ENCODE measurements around the gene TFCP2. TPM values are rescaled to one million over a fixed set of nuclear protein-coding genes. Genes with fewer than 3 reads are reported as not detected.

Gene TFCP2
- total RNA-seq, 4 donors from 2014 or later: 15.0 to 24.2 (median 18.8) TPM

DNA sequence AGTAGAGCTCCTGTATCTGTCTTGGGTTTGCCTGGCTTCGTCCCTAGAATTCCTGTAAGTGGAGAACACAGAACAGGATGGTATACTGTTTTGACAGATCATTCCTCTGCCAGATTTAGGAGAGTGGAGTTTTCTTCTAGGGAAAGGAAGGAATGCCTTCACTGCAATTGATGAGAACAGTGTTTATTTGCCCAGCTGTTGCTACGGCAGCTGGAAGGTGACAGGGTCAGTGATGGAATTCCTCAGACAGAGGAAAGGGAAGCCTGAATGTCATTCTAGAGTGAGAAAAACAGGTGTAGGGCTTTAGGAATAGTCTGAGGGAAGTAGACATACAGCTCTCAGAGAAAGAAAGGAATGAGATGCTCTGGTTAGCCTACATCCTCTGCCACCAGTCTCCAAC is 101.3 kb downstream of the TFCP2 start:
- WGBS: 98% methylated on average over 2 of the region's 2 CpGs
- TF ChIP-seq POLR2AphosphoS5 (IDR thresholded peaks at IDR 0.05) (no peak), EP300 (IDR thresholded peaks at IDR 0.05) (no peak), POLR2A (IDR thresholded peaks at IDR 0.05) (no peak)
- TF ChIP-seq, protein P1, sequence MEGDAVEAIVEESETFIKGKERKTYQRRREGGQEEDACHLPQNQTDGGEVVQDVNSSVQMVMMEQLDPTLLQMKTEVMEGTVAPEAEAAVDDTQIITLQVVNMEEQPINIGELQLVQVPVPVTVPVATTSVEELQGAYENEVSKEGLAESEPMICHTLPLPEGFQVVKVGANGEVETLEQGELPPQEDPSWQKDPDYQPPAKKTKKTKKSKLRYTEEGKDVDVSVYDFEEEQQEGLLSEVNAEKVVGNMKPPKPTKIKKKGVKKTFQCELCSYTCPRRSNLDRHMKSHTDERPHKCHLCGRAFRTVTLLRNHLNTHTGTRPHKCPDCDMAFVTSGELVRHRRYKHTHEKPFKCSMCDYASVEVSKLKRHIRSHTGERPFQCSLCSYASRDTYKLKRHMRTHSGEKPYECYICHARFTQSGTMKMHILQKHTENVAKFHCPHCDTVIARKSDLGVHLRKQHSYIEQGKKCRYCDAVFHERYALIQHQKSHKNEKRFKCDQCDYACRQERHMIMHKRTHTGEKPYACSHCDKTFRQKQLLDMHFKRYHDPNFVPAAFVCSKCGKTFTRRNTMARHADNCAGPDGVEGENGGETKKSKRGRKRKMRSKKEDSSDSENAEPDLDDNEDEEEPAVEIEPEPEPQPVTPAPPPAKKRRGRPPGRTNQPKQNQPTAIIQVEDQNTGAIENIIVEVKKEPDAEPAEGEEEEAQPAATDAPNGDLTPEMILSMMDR (IDR thresholded peaks at IDR 0.05): no peak
- peaks cover 71% of the 10 kb centered on the region for H3K36me3 ChIP-seq

GRCh38 chr12:51070004-51070403 is 102.9 kb downstream of the TFCP2 start:
- Histone ChIP-seq H3K27ac (no peak overlapping the region), H3K27me3 (no peaks in the 10 kb centered on the region), H3K4me1 (no peaks in the 10 kb centered on the region), H3K36me3 (peaks cover 87% of the 10 kb centered on the region), H3K9me3 (no peaks in the 10 kb centered on the region), H3K4me3 (no peak overlapping the region)
- DNase-seq (ENCODE audit: low spot score in 2 of 2): no peak
- TF ChIP-seq POLR2AphosphoS5 (IDR thresholded peaks at IDR 0.05) (no peak), POLR2A (IDR thresholded peaks at IDR 0.05) (no peak), EP300 (IDR thresholded peaks at IDR 0.05) (no peak)
- TF ChIP-seq, protein P1 (IDR thresholded peaks at IDR 0.05): no peak
- 89% methylated on average over 3 of the region's 3 CpGs for WGBS

More for the DNA sequence above, 101.3 kb downstream of the TFCP2 start:
- Histone ChIP-seq H3K27me3 (no peaks in the 10 kb centered on the region), H3K4me3 (no peak overlapping the region), H3K27ac (no peak overlapping the region), H3K9me3 (no peaks in the 10 kb centered on the region), H3K4me1 (no peaks in the 10 kb centered on the region)
- peak in 1 of 2 donors; percentile 0 for DNase-seq (ENCODE audit: low spot score in 2 of 2)

GRCh38 chr12:51067771-51068170 is 105.2 kb downstream of the TFCP2 start:
- DNase-seq (ENCODE audit: low spot score in 2 of 2): no peak
- Histone ChIP-seq H3K4me1 (no peaks in the 10 kb centered on the region), H3K4me3 (no peak overlapping the region), H3K27ac (no peak overlapping the region), H3K36me3 (peaks cover 92% of the 10 kb centered on the region), H3K9me3 (no peaks in the 10 kb centered on the region), H3K27me3 (no peaks in the 10 kb centered on the region)
- TF ChIP-seq POLR2A (IDR thresholded peaks at IDR 0.05) (no peak), POLR2AphosphoS5 (IDR thresholded peaks at IDR 0.05) (no peak), EP300 (IDR thresholded peaks at IDR 0.05) (no peak)
- TF ChIP-seq, protein P1 (IDR thresholded peaks at IDR 0.05): no peak
- WGBS: 87% methylated on average over 7 of the region's 7 CpGs

- H3K27me3 ChIP-seq: no peaks in the 10 kb centered on the region
- TF ChIP-seq, protein P1 (IDR thresholded peaks at IDR 0.05): no peak
- TF ChIP-seq POLR2A (IDR thresholded peaks at IDR 0.05): no peak
- H3K27ac ChIP-seq: no peak overlapping the region
- DNase-seq (ENCODE audit: low spot score in 2 of 2): no peak
- H3K4me1 ChIP-seq: no peaks in the 10 kb centered on the region
- H3K9me3 ChIP-seq: no peaks in the 10 kb centered on the region
- no peak overlapping the region for H3K4me3 ChIP-seq
- peaks cover 92% of the 10 kb centered on the region for H3K36me3 ChIP-seq
- 93% methylated on average over 2 of the region's 4 CpGs for WGBS
Observed at GRCh38 chr12:51067229-51067628, 105.7 kb downstream of the TFCP2 start.

- H3K36me3 ChIP-seq: peaks cover 91% of the 10 kb centered on the region
- 86% methylated on average over 5 of the region's 5 CpGs for WGBS
- TF ChIP-seq POLR2A (IDR thresholded peaks at IDR 0.05): no peak
- no peak for TF ChIP-seq EP300 (IDR thresholded peaks at IDR 0.05)
- TF ChIP-seq, protein P1 (IDR thresholded peaks at IDR 0.05): no peak
- no peak for TF ChIP-seq POLR2AphosphoS5 (IDR thresholded peaks at IDR 0.05)
Observed at GRCh38 chr12:51065530-51065929, 107.4 kb downstream of the TFCP2 start.

More at GRCh38 chr12:51065530-51065929, 107.4 kb downstream of the TFCP2 start:
- Histone ChIP-seq H3K27ac (no peak overlapping the region), H3K4me1 (no peaks in the 10 kb centered on the region), H3K4me3 (no peak overlapping the region), H3K27me3 (no peaks in the 10 kb centered on the region), H3K9me3 (no peaks in the 10 kb centered on the region)
- DNase-seq (ENCODE audit: low spot score in 2 of 2): no peak

All from suprapubic skin (tissue), 4 donors.